Measurements from ENCODE around the gene ANO1. TPM values are rescaled to one million over a fixed set of nuclear protein-coding genes. Genes with fewer than 3 reads are reported as not detected.
A peak's percentile ranks its signal among the peaks of the same experiment; 100 is the strongest.

The ANO1 gene
- total RNA-seq, 3 donors from 2014 or later: 3.7 to 95.0 (median 53.7) TPM

- H3K4me1 ChIP-seq: peaks cover 0 to 17% of the 10 kb centered on the region in 2 donors
Measured at GRCh38 chr11:70064726-70065317, 13.3 kb upstream of the ANO1 start.

GRCh38 chr11:70065318-70066135, 12.6 kb upstream of the ANO1 start:
- Histone ChIP-seq H3K27me3 (no peaks in the 10 kb centered on the region), H3K4me1 (peaks cover 0 to 17% of the 10 kb centered on the region in 2 donors), H3K27ac (peak overlapping the region; percentile 91 to 92), H3K36me3 (no peaks in the 10 kb centered on the region), H3K4me3 (no peak overlapping the region), H3K9me3 (no peaks in the 10 kb centered on the region)
- no peak for TF ChIP-seq POLR2AphosphoS5 (IDR thresholded peaks at IDR 0.05)
- no peak for TF ChIP-seq POLR2A (IDR thresholded peaks at IDR 0.05)
- no peak for TF ChIP-seq CTCF (IDR thresholded peaks at IDR 0.05)
- intact Hi-C loops (cut with DNase I; ENCODE audit: low total_unique reads): no loop called here
- DNase-seq (ENCODE audit: low spot score in 2 of 2): peak in 1 of 2 donors; percentile 20

More at GRCh38 chr11:70064726-70065317, 13.3 kb upstream of the ANO1 start:
- Histone ChIP-seq H3K36me3 (no peaks in the 10 kb centered on the region), H3K4me3 (no peak overlapping the region), H3K27ac (peak overlapping the region; percentile 91 to 92), H3K9me3 (no peaks in the 10 kb centered on the region), H3K27me3 (no peaks in the 10 kb centered on the region)
- intact Hi-C loops (cut with DNase I; ENCODE audit: low total_unique reads): no loop called here
- DNase-seq (ENCODE audit: low spot score in 2 of 2): peak in 1 of 2 donors; percentile 86
- TF ChIP-seq POLR2A (IDR thresholded peaks at IDR 0.05): no peak
- TF ChIP-seq POLR2AphosphoS5 (IDR thresholded peaks at IDR 0.05): peak in 1 of 3 donors; percentile 35

GRCh38 chr11:70066136-70066520, 12.0 kb upstream of the ANO1 start:
- Histone ChIP-seq H3K27ac (peak overlapping the region; percentile 91 to 92), H3K27me3 (no peaks in the 10 kb centered on the region), H3K36me3 (no peaks in the 10 kb centered on the region), H3K4me3 (no peak overlapping the region), H3K9me3 (no peaks in the 10 kb centered on the region), H3K4me1 (peaks cover 0 to 17% of the 10 kb centered on the region in 2 donors)
- intact Hi-C loops (cut with DNase I; ENCODE audit: low total_unique reads): no loop called here
- no peak for TF ChIP-seq CTCF (IDR thresholded peaks at IDR 0.05)
- peak in 1 of 2 donors; percentile 14 for DNase-seq (ENCODE audit: low spot score in 2 of 2)

- Histone ChIP-seq H3K4me3 (no peak overlapping the region), H3K9me3 (no peaks in the 10 kb centered on the region), H3K27me3 (no peaks in the 10 kb centered on the region), H3K36me3 (no peaks in the 10 kb centered on the region), H3K4me1 (peaks cover 0 to 17% of the 10 kb centered on the region in 2 donors), H3K27ac (peak overlapping the region; percentile 91 to 92)
- intact Hi-C loops (cut with DNase I; ENCODE audit: low total_unique reads): no loop called here
- no peak for TF ChIP-seq POLR2AphosphoS5 (IDR thresholded peaks at IDR 0.05)
- DNase-seq (ENCODE audit: low spot score in 2 of 2): no peak
Measured at GRCh38 chr11:70066628-70067027, 11.5 kb upstream of the ANO1 start.

GRCh38 chr11:70067036-70067435, 11.1 kb upstream of the ANO1 start:
- Histone ChIP-seq H3K4me1 (peaks cover 0 to 17% of the 10 kb centered on the region in 2 donors), H3K36me3 (no peaks in the 10 kb centered on the region), H3K27me3 (no peaks in the 10 kb centered on the region), H3K9me3 (no peaks in the 10 kb centered on the region), H3K27ac (peak overlapping the region; percentile 91 to 92), H3K4me3 (no peak overlapping the region)
- no peak for DNase-seq (ENCODE audit: low spot score in 2 of 2)
- intact Hi-C loops (cut with DNase I; ENCODE audit: low total_unique reads): no loop called here
- no peak for TF ChIP-seq CTCF (IDR thresholded peaks at IDR 0.05)
- TF ChIP-seq POLR2A (IDR thresholded peaks at IDR 0.05): no peak
- no peak for TF ChIP-seq POLR2AphosphoS5 (IDR thresholded peaks at IDR 0.05)

Measured in breast epithelium (tissue), 4 donors.